OCI-LY7 (cell line): ENCODE results near the gene LAMA3. TPM values are rescaled to one million over a fixed set of nuclear protein-coding genes. Genes with fewer than 3 reads are reported as not detected.

Experiments
- BruUV-seq: library from RNA; stranded (reverse); fragments of 400-500 nt; replicated peaks from 2 replicates; lab custom pipeline; 2021; lab: Mats Ljungman, UMichigan
- CTCF ChIA-PET: fragments of 300-600 bp; sonication (Branson Sonifier 250); formaldehyde crosslinking; loops from one replicate; lab custom pipeline; 2022; ENCODE audit warnings: antibody characterized with exemption; ENCODE audit not compliant: unreplicated experiment; lab: Charles Lee
- POLR2A ChIA-PET: fragments of 300-600 bp; sonication (Branson Sonifier 250); formaldehyde crosslinking; loops from one replicate; lab custom pipeline; 2022; ENCODE audit warnings: antibody characterized with exemption; lab: Charles Lee
- DNase-seq: peaks from one replicate; pipeline ENCODE4 v3.0.0-alpha.2; 2015; ENCODE audit warnings: low spot score
- H2AFZ ChIP-seq: fragments of 200-600 bp; sonication (generic), shearing (Covaris generic); 2 replicates; pipeline ENCODE4 v1.6.1; 2014; ENCODE audit warnings: mild to moderate bottlenecking, antibody characterized with exemption, low read length, moderate library complexity
- H3K27ac ChIP-seq: fragments of 200-600 bp; sonication (generic); 2 replicates; pipeline ENCODE4 v1.5.1; 2014; ENCODE audit warnings: mixed run types, low read depth, mild to moderate bottlenecking, moderate library complexity, low read length, inconsistent platforms; ENCODE audit not compliant: poor library complexity, severe bottlenecking
- H3K36me3 ChIP-seq: fragments of 200-600 bp; sonication (generic); 2 replicates; pipeline ENCODE4 v1.6.1; 2014; ENCODE audit warnings: mild to moderate bottlenecking, antibody characterized with exemption, low read length, moderate library complexity, mixed read lengths; ENCODE audit not compliant: insufficient read depth
- H3K4me1 ChIP-seq: fragments of 200-600 bp; sonication (generic); 2 replicates; pipeline ENCODE4 v1.5.1; 2014; ENCODE audit warnings: mild to moderate bottlenecking, low read length; ENCODE audit not compliant: insufficient read depth, poor library complexity, severe bottlenecking
- H3K4me2 ChIP-seq: fragments of 200-600 bp; sonication (generic); 2 replicates; pipeline ENCODE4 v1.6.1; 2014; ENCODE audit warnings: mild to moderate bottlenecking, low read length
- H3K4me3 ChIP-seq: fragments of 200-600 bp; sonication (generic); 2 replicates; pipeline ENCODE4 v1.5.1; 2014; ENCODE audit warnings: mild to moderate bottlenecking, low read depth, low read length; ENCODE audit not compliant: poor library complexity, severe bottlenecking
- H3K79me2 ChIP-seq: fragments of 200-600 bp; sonication (generic); 2 replicates; pipeline ENCODE4 v1.6.1; 2016; ENCODE audit warnings: low read depth, mild to moderate bottlenecking, low read length, moderate library complexity, mixed read lengths; ENCODE audit not compliant: insufficient read depth
- H3K9me2 ChIP-seq: fragments of 200-600 bp; sonication (generic); 2 replicates; pipeline ENCODE4 v1.6.1; 2016; ENCODE audit warnings: mild to moderate bottlenecking, low read length, mixed read lengths; ENCODE audit not compliant: insufficient read depth
- H3K9me3 ChIP-seq: fragments of 200-600 bp; sonication (generic); 2 replicates; pipeline ENCODE4 v1.6.1; 2014; ENCODE audit warnings: mild to moderate bottlenecking, mixed run types, low read length, mixed read lengths
- H4K20me1 ChIP-seq: fragments of 200-600 bp; sonication (generic); 2 replicates; pipeline ENCODE4 v1.6.1; 2014; ENCODE audit warnings: mild to moderate bottlenecking, antibody characterized with exemption, low read length, moderate library complexity, mixed read lengths; ENCODE audit not compliant: insufficient read depth
- EZH2phosphoT487 ChIP-seq: fragments of 200-600 bp; sonication (generic); IDR thresholded peaks from 2 replicates; pipeline ENCODE4 v1.6.1; 2018; ENCODE audit warnings: low read depth, borderline replicate concordance, mild to moderate bottlenecking, mixed run types, antibody characterized with exemption, low read length, moderate library complexity, mixed read lengths
- intact Hi-C: fragments of 100-400 bp; cut with micrococcal nuclease; formaldehyde crosslinking; loops from one replicate; pipeline ENCODE4 v1.10.0; 2022; ENCODE audit not compliant: unreplicated experiment
- total RNA-seq, 2 experiments: library from RNA; depleted of rRNA in 1 of 2; stranded (reverse); fragments of >200 nt in 1 of 2; shearing (Covaris generic) in 1 of 2; gene quantifications; 2 replicates each; pipeline ENCODE4 v1.2.3, GENCODE V29; 2014 to 2022
- TF ChIP-seq, protein P1 (sequence below): fragments of 200-600 bp; sonication (generic); conservative IDR thresholded peaks from 2 replicates; pipeline ENCODE4 v1.5.1; 2014; ENCODE audit warnings: mild to moderate bottlenecking, antibody characterized with exemption, low read length, moderate library complexity, mixed read lengths

LAMA3 gene
- total RNA-seq, 2 experiments from 2014 or later: 0.16 to 1.6 TPM

DNA sequence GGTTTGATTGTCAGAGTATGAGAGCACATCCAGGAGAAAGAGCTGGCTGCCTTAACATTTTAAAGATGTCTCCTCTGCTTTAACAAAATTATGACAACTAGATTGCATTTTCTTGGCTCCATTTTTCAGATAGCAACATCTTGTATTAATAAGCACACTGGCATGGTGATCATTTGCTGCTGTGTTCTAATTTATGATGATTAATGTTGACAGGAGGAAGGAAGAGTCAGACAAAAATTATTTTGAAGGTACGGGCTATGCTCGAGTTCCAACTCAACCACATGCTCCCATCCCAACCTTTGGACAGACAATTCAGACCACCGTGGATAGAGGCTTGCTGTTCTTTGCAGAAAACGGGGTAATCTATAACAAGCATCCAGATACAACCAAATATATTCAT, 227.1 kb downstream of the LAMA3 start:
- Histone ChIP-seq H3K4me1 (peaks cover 3% of the 10 kb centered on the region), H3K9me2 (no peaks in the 10 kb centered on the region), H3K4me2 (no peak overlapping the region), H4K20me1 (no peaks in the 10 kb centered on the region), H2AFZ (no peak overlapping the region), H3K9me3 (no peaks in the 10 kb centered on the region), H3K79me2 (no peaks in the 10 kb centered on the region), H3K36me3 (no peaks in the 10 kb centered on the region), H3K27ac (no peak overlapping the region), H3K4me3 (no peak overlapping the region)
- intact Hi-C loops: loop anchor here (2.0 to 10.0 kb wide), 3 partner anchors 89 to 402 kb away; no protein-coding TSS in a partner anchor
- ChIA-PET CTCF (no interaction called here), POLR2A (no interaction called here)
- no TSS peak for BruUV-seq
- TF ChIP-seq EZH2phosphoT487: no peak
- TF ChIP-seq, protein P1, sequence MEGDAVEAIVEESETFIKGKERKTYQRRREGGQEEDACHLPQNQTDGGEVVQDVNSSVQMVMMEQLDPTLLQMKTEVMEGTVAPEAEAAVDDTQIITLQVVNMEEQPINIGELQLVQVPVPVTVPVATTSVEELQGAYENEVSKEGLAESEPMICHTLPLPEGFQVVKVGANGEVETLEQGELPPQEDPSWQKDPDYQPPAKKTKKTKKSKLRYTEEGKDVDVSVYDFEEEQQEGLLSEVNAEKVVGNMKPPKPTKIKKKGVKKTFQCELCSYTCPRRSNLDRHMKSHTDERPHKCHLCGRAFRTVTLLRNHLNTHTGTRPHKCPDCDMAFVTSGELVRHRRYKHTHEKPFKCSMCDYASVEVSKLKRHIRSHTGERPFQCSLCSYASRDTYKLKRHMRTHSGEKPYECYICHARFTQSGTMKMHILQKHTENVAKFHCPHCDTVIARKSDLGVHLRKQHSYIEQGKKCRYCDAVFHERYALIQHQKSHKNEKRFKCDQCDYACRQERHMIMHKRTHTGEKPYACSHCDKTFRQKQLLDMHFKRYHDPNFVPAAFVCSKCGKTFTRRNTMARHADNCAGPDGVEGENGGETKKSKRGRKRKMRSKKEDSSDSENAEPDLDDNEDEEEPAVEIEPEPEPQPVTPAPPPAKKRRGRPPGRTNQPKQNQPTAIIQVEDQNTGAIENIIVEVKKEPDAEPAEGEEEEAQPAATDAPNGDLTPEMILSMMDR: no peak
- DNase-seq: no peak

DNA sequence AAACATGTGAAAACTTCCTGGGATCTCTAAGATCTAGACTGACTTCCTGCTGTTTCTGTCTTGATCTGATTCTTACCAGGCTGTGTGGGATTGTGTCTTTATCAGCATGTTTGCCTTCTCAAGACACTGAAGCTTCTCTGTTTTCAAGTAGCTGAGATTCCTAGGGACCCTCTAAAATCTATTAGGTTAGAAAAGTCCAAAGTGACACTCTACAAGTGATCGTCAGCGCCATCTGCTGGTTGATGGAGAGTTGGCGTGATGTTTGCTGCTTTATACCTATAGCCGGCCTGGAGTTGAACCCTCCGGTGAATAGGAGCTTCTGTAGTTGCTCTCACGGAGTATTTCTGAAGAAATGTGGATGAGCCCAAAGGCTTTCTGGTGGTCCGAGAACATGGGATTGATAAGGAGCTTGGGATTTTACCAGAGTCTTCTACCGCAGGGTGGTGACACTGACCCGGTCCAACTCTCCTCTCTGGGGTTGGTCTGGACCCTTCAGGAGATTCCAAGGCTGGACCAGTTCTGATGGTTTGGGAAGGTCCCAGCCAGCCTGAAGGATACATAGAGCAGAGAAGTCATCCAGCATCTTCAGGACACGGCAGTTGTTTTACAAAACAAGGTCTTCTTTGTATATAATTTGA, 229.3 kb downstream of the LAMA3 start:
- H2AFZ ChIP-seq: peak overlapping the region; percentile 9; the same call in 1 of the 2 replicates
- no peak for TF ChIP-seq EZH2phosphoT487
- TF ChIP-seq, protein P1: peak; percentile 99
- BruUV-seq: no TSS peak

DNA sequence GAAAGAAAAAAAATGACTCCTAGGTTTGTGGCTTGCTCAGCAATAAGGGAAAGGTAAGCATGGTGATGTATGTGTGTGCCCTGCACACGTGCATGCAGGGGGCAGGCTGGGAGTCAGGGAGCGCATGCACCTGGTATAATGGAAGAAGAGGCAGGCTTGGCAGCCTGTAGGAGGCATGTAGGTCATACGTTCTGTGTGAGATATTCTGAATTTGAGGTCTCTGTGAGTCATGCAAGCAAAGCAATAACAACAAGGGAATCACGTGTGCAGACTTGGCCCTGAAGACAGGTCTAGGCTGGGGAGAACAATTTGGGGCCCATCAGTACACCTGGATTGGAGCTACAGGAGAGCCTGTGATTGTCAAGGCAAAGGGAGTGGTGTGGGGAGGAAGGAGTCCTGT, 230.8 kb downstream of the LAMA3 start:
- H4K20me1 ChIP-seq: no peaks in the 10 kb centered on the region
- H2AFZ ChIP-seq: no peak overlapping the region
- no peak for TF ChIP-seq EZH2phosphoT487
- TF ChIP-seq, protein P1: no peak
- no peak overlapping the region for H3K27ac ChIP-seq
- CTCF ChIA-PET: no interaction called here
- no peaks in the 10 kb centered on the region for H3K79me2 ChIP-seq
- POLR2A ChIA-PET: interaction anchor here (0.6 kb wide), 1 partner anchor 188 kb away, joined by 4 read pairs; no protein-coding TSS in a partner anchor
- no peak overlapping the region for H3K4me3 ChIP-seq
- BruUV-seq: no TSS peak
- H3K9me3 ChIP-seq: no peaks in the 10 kb centered on the region
- intact Hi-C loops: loop anchor here (5.0 kb wide), 1 partner anchor 187 kb away; no protein-coding TSS in a partner anchor
- no peaks in the 10 kb centered on the region for H3K9me2 ChIP-seq
- peaks cover 3% of the 10 kb centered on the region for H3K4me1 ChIP-seq
- no peaks in the 10 kb centered on the region for H3K36me3 ChIP-seq
- no peak overlapping the region for H3K4me2 ChIP-seq
- DNase-seq: no peak

More for the DNA sequence above, 229.3 kb downstream of the LAMA3 start:
- no peak overlapping the region for H3K27ac ChIP-seq
- no peaks in the 10 kb centered on the region for H3K79me2 ChIP-seq
- no peaks in the 10 kb centered on the region for H4K20me1 ChIP-seq
- peak; percentile 89 for DNase-seq
- H3K36me3 ChIP-seq: no peaks in the 10 kb centered on the region
- CTCF ChIA-PET: interaction anchor here (0.7 to 1.3 kb wide), 3 partner anchors 82 to 304 kb away, joined by 3 read pairs; no protein-coding TSS in a partner anchor
- POLR2A ChIA-PET: interaction anchor here (0.5 to 1.7 kb wide), 4 partner anchors 11 to 274 kb away, joined by 3 to 5 read pairs (median 4); no protein-coding TSS in a partner anchor
- intact Hi-C loops: loop anchor here (1.0 to 10.0 kb wide), 4 partner anchors 91 to 404 kb away; no protein-coding TSS in a partner anchor
- H3K4me3 ChIP-seq: no peak overlapping the region
- no peak overlapping the region for H3K4me2 ChIP-seq
- H3K4me1 ChIP-seq: peaks cover 3% of the 10 kb centered on the region
- H3K9me3 ChIP-seq: no peaks in the 10 kb centered on the region
- H3K9me2 ChIP-seq: no peaks in the 10 kb centered on the region
